Epithelial cell of esophagus (primary cell): Measurements from ENCODE around the gene ASS1.

Experiments used
- DNase-seq: peaks from one replicate; pipeline ENCODE4 v3.0.0; 2010; ENCODE audit warnings: low read depth
- H3K4me3 ChIP-seq: 2 replicates; pipeline ENCODE4 v1.5.1; 2011; ENCODE audit warnings: mild to moderate bottlenecking, low read length, control low read depth
- CTCF ChIP-seq: IDR thresholded peaks from 2 replicates; pipeline ENCODE4 v1.5.1; 2011; ENCODE audit warnings: low read depth, mild to moderate bottlenecking, low read length, control low read depth, inconsistent platforms; ENCODE audit not compliant: insufficient read depth; ENCODE audit errors: missing control alignments

ASS1 gene

DNA sequence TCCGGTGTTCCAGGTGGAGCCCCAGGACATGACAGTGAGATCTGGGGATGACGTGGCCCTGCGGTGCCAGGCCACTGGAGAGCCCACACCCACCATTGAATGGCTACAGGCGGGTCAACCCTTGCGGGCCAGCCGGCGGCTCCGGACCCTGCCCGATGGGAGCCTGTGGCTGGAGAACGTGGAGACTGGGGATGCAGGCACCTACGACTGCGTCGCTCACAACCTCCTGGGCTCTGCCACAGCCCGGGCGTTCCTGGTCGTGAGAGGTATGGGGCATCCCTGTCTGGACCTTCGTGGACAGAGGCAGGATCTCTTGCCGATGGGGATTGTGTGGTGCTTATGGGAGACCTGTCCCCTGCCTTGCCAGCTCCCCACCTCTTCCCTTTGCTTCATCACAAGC is 26.0 kb upstream of the ASS1 start:
- no peak for DNase-seq
- no peak for TF ChIP-seq CTCF
- no peak overlapping the region for H3K4me3 ChIP-seq

DNA sequence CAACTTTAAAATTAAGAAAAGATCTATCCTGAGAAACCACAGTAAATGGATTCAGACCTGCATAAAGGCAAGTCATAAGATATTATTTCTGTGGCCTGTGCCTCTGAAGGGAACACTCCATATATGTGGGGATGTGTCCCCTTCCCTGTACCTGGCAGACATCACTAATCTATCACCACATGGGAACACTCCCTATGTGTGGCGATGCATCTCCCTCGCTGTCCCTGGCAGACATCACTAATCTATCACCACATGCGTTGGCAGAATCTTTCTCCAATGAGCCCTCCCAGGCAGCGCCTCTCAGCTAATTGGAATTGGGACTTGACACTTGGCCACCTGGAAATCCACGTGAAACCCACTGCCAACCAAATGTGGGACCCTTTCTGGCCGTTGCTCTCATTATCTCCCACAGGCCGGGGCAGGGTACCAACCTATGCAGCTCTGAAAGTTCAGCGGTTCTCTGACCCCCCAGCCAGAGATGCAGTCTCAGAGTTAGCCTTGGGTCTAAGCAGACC is 25.2 kb upstream of the ASS1 start:
- no peak for DNase-seq
- H3K4me3 ChIP-seq, result no peak overlapping the region
- no peak for TF ChIP-seq CTCF

GRCh38 chr9:130421154-130421801 is 23.5 kb upstream of the ASS1 start:
- TF ChIP-seq CTCF, result no peak
- H3K4me3 ChIP-seq, result no peak overlapping the region
- no peak for DNase-seq

- H3K4me3 ChIP-seq, result no peak overlapping the region
- TF ChIP-seq CTCF, result no peak
- DNase-seq, result peak; percentile 38
Measured at GRCh38 chr9:130421802-130422276, 22.9 kb upstream of the ASS1 start.

GRCh38 chr9:130422546-130422945 is 22.2 kb upstream of the ASS1 start:
- DNase-seq, result no peak
- TF ChIP-seq CTCF, result no peak
- H3K4me3 ChIP-seq, result no peak overlapping the region

GRCh38 chr9:130423272-130423671 is 21.5 kb upstream of the ASS1 start:
- DNase-seq, result no peak
- no peak for TF ChIP-seq CTCF
- H3K4me3 ChIP-seq, result no peak overlapping the region
